Measurements from ENCODE around the gene FOS. TPM values are rescaled to one million over a fixed set of nuclear protein-coding genes. Genes with fewer than 3 reads are reported as not detected.

Gene FOS
- polyA plus RNA-seq, 1 donor from 2014 or later, result 296 TPM

GRCh38 chr14:75297411-75298040, 18.9 kb downstream of the FOS start:
- Histone ChIP-seq H3K27ac (ENCODE audit: low read length) (no peak overlapping the region), H3F3A (ENCODE audit: insufficient read depth, low read length, poor library complexity, severe bottlenecking) (peaks cover 8% of the 10 kb centered on the region), H3K9me3 (ENCODE audit: low read length) (no peaks in the 10 kb centered on the region), H3K9ac (ENCODE audit: low read length) (no peak overlapping the region), H4K20me1 (ENCODE audit: insufficient read depth) (no peaks in the 10 kb centered on the region), H2AFZ (ENCODE audit: low read depth, low read length) (no peak overlapping the region), H3K4me2 (ENCODE audit: low read length) (no peak overlapping the region), H3K36me3 (ENCODE audit: insufficient read depth, low read length) (no peaks in the 10 kb centered on the region), H3K27me3 (ENCODE audit: insufficient read depth, low read depth, low read length) (no peaks in the 10 kb centered on the region), H3K4me3 (ENCODE audit: low read length) (no peak overlapping the region), H3K79me2 (replicated peaks; ENCODE audit: insufficient read depth, low read length) (no peaks in the 10 kb centered on the region), H3K9me2 (ENCODE audit: insufficient read depth, low read length) (no peaks in the 10 kb centered on the region)
- no peak for TF ChIP-seq EP300 (conservative IDR thresholded peaks at IDR 0.05; ENCODE audit: poor library complexity, severe bottlenecking)
- no peak for TF ChIP-seq RAD21 (conservative IDR thresholded peaks at IDR 0.05)
- TF ChIP-seq EZH2 (IDR thresholded peaks at IDR 0.05; ENCODE audit: borderline replicate concordance, insufficient read depth, low read length, poor library complexity, severe bottlenecking), result no peak
- no peak for TF ChIP-seq POLR2AphosphoS5 (IDR thresholded peaks at IDR 0.05)
- TF ChIP-seq TAF1 (IDR thresholded peaks at IDR 0.05; ENCODE audit: low read depth), result no peak
- TF ChIP-seq MXI1 (conservative IDR thresholded peaks at IDR 0.05; ENCODE audit: poor library complexity, severe bottlenecking), result no peak
- TF ChIP-seq REST (IDR thresholded peaks at IDR 0.05; ENCODE audit: borderline replicate concordance), result no peak
- TF ChIP-seq CTCF (IDR thresholded peaks at IDR 0.05; ENCODE audit: poor library complexity, severe bottlenecking), result no peak
- no peak for TF ChIP-seq SMC3 (conservative IDR thresholded peaks at IDR 0.05; ENCODE audit: poor library complexity)

- no peak overlapping the region for H3K27ac ChIP-seq (ENCODE audit: low read length)
- H3K4me2 ChIP-seq (ENCODE audit: low read length), result no peak overlapping the region
- H4K20me1 ChIP-seq (ENCODE audit: insufficient read depth), result no peaks in the 10 kb centered on the region
- H3K4me3 ChIP-seq (ENCODE audit: low read length), result no peak overlapping the region
- H3K9me3 ChIP-seq (ENCODE audit: low read length), result no peaks in the 10 kb centered on the region
- no peaks in the 10 kb centered on the region for H3K79me2 ChIP-seq (replicated peaks; ENCODE audit: insufficient read depth, low read length)
- H3F3A ChIP-seq (ENCODE audit: insufficient read depth, low read length, poor library complexity, severe bottlenecking), result peaks cover 8% of the 10 kb centered on the region
- no peak overlapping the region for H3K9ac ChIP-seq (ENCODE audit: low read length)
- H3K27me3 ChIP-seq (ENCODE audit: insufficient read depth, low read depth, low read length), result no peaks in the 10 kb centered on the region
- TF ChIP-seq POLR2AphosphoS5 (IDR thresholded peaks at IDR 0.05) (no peak), MXI1 (conservative IDR thresholded peaks at IDR 0.05; ENCODE audit: poor library complexity, severe bottlenecking) (no peak), CTCF (IDR thresholded peaks at IDR 0.05; ENCODE audit: poor library complexity, severe bottlenecking) (no peak), SMC3 (conservative IDR thresholded peaks at IDR 0.05; ENCODE audit: poor library complexity) (no peak)
- no peak overlapping the region for H2AFZ ChIP-seq (ENCODE audit: low read depth, low read length)
- no peaks in the 10 kb centered on the region for H3K9me2 ChIP-seq (ENCODE audit: insufficient read depth, low read length)
- no peaks in the 10 kb centered on the region for H3K36me3 ChIP-seq (ENCODE audit: insufficient read depth, low read length)
Measured at GRCh38 chr14:75298187-75298965, 19.7 kb downstream of the FOS start.
